ENCODE measurements around the gene SSTR4. TPM values are rescaled to one million over a fixed set of nuclear protein-coding genes. Genes with fewer than 3 reads are reported as not detected.

Gene SSTR4
- total and polyA plus RNA-seq, 8 donors: 0.18 to 0.47 (median 0.26) TPM; not detected in 2

DNA sequence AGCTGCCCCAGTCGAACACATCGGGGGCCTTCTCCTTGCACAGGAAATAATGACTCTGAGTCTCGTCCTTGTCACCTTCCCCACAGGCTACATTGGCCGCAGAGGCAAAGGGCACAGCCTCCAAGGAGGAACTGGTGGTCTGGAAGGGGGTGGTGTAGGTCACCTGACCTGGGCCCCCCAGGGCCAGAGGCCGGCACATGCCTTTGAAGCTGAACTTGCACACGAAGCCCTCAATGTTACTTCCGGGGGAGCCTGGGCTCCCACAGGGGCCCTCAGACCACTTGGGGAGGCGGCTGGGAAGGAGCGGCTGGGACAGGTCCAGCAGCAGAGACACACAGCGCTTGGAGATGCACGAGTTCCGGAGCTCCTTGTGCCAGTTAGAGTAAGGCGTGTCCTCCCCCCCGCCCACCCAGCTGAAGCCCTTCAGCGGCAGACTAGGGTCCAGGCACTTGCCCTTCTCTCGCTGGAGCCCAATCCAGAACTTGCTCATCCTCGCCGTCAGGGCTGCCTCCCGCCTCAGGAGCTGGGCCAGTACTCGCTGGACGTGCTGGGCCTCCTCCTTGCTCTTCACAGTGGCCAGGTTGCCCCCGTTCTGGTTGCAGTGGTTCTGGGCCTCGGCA is 50.4 kb downstream of the SSTR4 start:
- TF ChIP-seq, protein P1, sequence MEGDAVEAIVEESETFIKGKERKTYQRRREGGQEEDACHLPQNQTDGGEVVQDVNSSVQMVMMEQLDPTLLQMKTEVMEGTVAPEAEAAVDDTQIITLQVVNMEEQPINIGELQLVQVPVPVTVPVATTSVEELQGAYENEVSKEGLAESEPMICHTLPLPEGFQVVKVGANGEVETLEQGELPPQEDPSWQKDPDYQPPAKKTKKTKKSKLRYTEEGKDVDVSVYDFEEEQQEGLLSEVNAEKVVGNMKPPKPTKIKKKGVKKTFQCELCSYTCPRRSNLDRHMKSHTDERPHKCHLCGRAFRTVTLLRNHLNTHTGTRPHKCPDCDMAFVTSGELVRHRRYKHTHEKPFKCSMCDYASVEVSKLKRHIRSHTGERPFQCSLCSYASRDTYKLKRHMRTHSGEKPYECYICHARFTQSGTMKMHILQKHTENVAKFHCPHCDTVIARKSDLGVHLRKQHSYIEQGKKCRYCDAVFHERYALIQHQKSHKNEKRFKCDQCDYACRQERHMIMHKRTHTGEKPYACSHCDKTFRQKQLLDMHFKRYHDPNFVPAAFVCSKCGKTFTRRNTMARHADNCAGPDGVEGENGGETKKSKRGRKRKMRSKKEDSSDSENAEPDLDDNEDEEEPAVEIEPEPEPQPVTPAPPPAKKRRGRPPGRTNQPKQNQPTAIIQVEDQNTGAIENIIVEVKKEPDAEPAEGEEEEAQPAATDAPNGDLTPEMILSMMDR (IDR thresholded peaks at IDR 0.05): no peak
- Histone ChIP-seq H3K27me3 (no peaks in the 10 kb centered on the region), H3K4me1 (peaks cover 0 to 76% of the 10 kb centered on the region in 2 donors), H3K4me3 (peak overlapping the region; percentile 22 to 57), H3K36me3 (peaks cover 0 to 3% of the 10 kb centered on the region in 2 donors), H3K27ac (peak overlapping the region; percentile 74 to 95), H3K9me3 (no peaks in the 10 kb centered on the region)
- ATAC-seq: no peak
- DNase-seq: no peak
- intact Hi-C loops (cut with DNase I): no loop called here

- no peaks in the 10 kb centered on the region for H3K27me3 ChIP-seq
- peak within 1 kb of the TSS; percentile 74 to 95 for H3K27ac ChIP-seq
- H3K4me1 ChIP-seq: peaks cover 0 to 70% of the 10 kb centered on the region in 2 donors
- TF ChIP-seq, protein P1 (IDR thresholded peaks at IDR 0.05): no peak
- no peaks in the 10 kb centered on the region for H3K9me3 ChIP-seq
- DNase-seq (peak in 2 of 4 donors; percentile 57 to 83), ATAC-seq (peak; percentile 7)
- H3K4me3 ChIP-seq: peak within 1 kb of the TSS; percentile 22 to 57
- intact Hi-C loops (cut with DNase I): no loop called here
- no peaks in the 10 kb centered on the region for H3K36me3 ChIP-seq
Measured at GRCh38 chr20:23086056-23086566, 51.0 kb downstream of the SSTR4 start, which contains the start of gene CD93. TSS of gene CD93 (minus strand) at chr20:23086324. CDS start at chr20:23086192, 132 bp downstream.

DNA sequence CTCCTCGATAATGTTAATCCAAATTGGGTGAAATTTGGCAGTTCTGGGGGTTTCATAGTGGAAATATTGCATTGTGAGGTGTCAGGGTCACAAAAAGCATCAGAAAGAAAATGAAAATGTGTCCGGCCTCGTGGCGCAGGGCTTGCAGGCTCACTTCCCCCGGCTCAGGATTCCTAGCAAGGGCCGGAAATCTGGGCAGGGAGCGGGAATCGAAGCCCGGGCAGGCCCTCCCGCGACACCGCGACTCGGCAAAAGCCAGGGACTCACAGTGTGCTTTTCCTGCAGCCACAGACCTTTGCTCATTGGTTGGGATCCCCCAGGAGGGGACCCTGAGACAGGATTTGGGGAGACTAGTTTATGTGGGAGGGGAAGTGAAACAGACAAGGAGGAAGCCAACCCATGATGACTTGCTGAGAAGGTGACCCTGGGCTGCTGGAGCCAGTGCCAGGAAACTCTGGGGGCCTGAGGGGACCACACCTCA is 51.9 kb downstream of the SSTR4 start:
- peak; percentile 6 for ATAC-seq
- Histone ChIP-seq H3K4me1 (peaks cover 0 to 65% of the 10 kb centered on the region in 2 donors), H3K9me3 (no peaks in the 10 kb centered on the region), H3K36me3 (no peaks in the 10 kb centered on the region), H3K27me3 (no peaks in the 10 kb centered on the region), H3K4me3 (peak overlapping the region in 1 of 2 donors; percentile 57), H3K27ac (peak overlapping the region; percentile 74 to 95)
- peak in 1 of 4 donors; percentile 57 for DNase-seq
- TF ChIP-seq, protein P1 (IDR thresholded peaks at IDR 0.05): no peak
- intact Hi-C loops (cut with DNase I): no loop called here

- no peak for DNase-seq
- ATAC-seq: peak; percentile 11
- Histone ChIP-seq H3K36me3 (no peaks in the 10 kb centered on the region), H3K4me3 (no peak overlapping the region), H3K27me3 (no peaks in the 10 kb centered on the region), H3K27ac (peak overlapping the region; percentile 74 to 95), H3K9me3 (no peaks in the 10 kb centered on the region), H3K4me1 (peaks cover 0 to 63% of the 10 kb centered on the region in 2 donors)
- intact Hi-C loops (cut with DNase I): no loop called here
- TF ChIP-seq, protein P1 (IDR thresholded peaks at IDR 0.05): no peak
Measured at GRCh38 chr20:23087587-23088251, 52.6 kb downstream of the SSTR4 start.

Other genes with a start within 250 kb of the SSTR4 start
- gene THBD, start 14.4 kb downstream of the SSTR4 start, total RNA-seq: 10 to 100 TPM; 53.1 to 77.4 TPM
- gene THBD, start 14.4 kb downstream of the SSTR4 start, polyA plus RNA-seq (ENCODE audit: insufficient read length in 6 of 6): 10 to 100 TPM; 27.3 to 69.9 (median 42.7) TPM
- 100 to 1,000 TPM in 1 of 2 donors, 10 to 100 TPM in 1; 71.2 to 108 TPM for gene CD93, start 51.0 kb downstream of the SSTR4 start, total RNA-seq
- 100 to 1,000 TPM; 166 to 221 (median 185) TPM for gene CD93, start 51.0 kb downstream of the SSTR4 start, polyA plus RNA-seq (ENCODE audit: insufficient read length in 6 of 6)

All from left lung (tissue), 10 donors.